ENCODE results near the gene CHMP5.

CHMP5 gene

GRCh38 chr9:33260372-33260771 lies 4.5 kb upstream of the CHMP5 start:
- WGBS (ENCODE audit: insufficient coverage), result no CpG with 5 or more reads among the region's 1 CpG

GRCh38 chr9:33263131-33264002 lies 1.5 kb upstream of the CHMP5 start:
- H3K4me3 ChIP-seq (ENCODE audit: control insufficient read depth in 1 of 7, extremely low read depth in 1 of 7, insufficient read depth in 4 of 7, low read depth in 2 of 7, low read length in 6 of 7), result peak overlapping the region; percentile 92 to 99 (median 95)
- ChIA-PET CTCF (interaction anchor here (0.8 to 1.6 kb wide), 3 partner anchors 10 to 32 kb away, joined by 3 to 4 read pairs (median 3); no protein-coding TSS in a partner anchor), POLR2A (interaction anchor here (0.9 to 1.5 kb wide), 2 partner anchors 8 to 37 kb away, joined by 4 to 5 read pairs; no protein-coding TSS in a partner anchor)
- H3K9me3 ChIP-seq (ENCODE audit: control extremely low read depth in 1 of 5, control insufficient read depth in 4 of 5, insufficient read depth in 2 of 5, low read depth in 1 of 5, low read length in 4 of 5), result no peaks in the 10 kb centered on the region
- DNase-seq, result peak in 2 of 3 donors; percentile 37 to 47
- peaks cover 19 to 54% (median 41%) of the 10 kb centered on the region in 4 experiments for H3K36me3 ChIP-seq (ENCODE audit: control insufficient read depth in 4 of 4, insufficient read depth in 4 of 4, low read length in 3 of 4)
- no peaks in the 10 kb centered on the region for H3K27me3 ChIP-seq (replicated peaks in 2 of 5; ENCODE audit: control insufficient read depth in 4 of 5, insufficient read depth in 5 of 5, low read length in 4 of 5)
- 4% methylated on average over 23 of the region's 25 CpGs for WGBS (ENCODE audit: insufficient coverage)
- peak overlapping the region; percentile 71 to 85 for H3K27ac ChIP-seq (ENCODE audit: insufficient read depth in 1 of 2, low read depth in 1 of 2, low read length in 2 of 2, poor library complexity in 1 of 2, severe bottlenecking in 2 of 2)
- peaks cover 8 to 32% (median 21%) of the 10 kb centered on the region in 4 experiments for H3K4me1 ChIP-seq (ENCODE audit: control extremely low read depth in 1 of 4, control insufficient read depth in 4 of 4, insufficient read depth in 4 of 4, low read length in 3 of 4)

More at GRCh38 chr9:33260372-33260771, 4.5 kb upstream of the CHMP5 start:
- H3K36me3 ChIP-seq (ENCODE audit: control insufficient read depth in 4 of 4, insufficient read depth in 4 of 4, low read length in 3 of 4), result peaks cover 37 to 64% (median 52%) of the 10 kb centered on the region in 4 experiments
- H3K27ac ChIP-seq (ENCODE audit: insufficient read depth in 1 of 2, low read depth in 1 of 2, low read length in 2 of 2, poor library complexity in 1 of 2, severe bottlenecking in 2 of 2), result peak overlapping the region in 1 of 2 experiments; percentile 18
- POLR2A ChIA-PET, result no interaction called here
- H3K4me1 ChIP-seq (ENCODE audit: control extremely low read depth in 1 of 4, control insufficient read depth in 4 of 4, insufficient read depth in 4 of 4, low read length in 3 of 4), result peaks cover 8 to 19% (median 14%) of the 10 kb centered on the region in 4 experiments
- H3K4me3 ChIP-seq (ENCODE audit: control insufficient read depth in 1 of 7, extremely low read depth in 1 of 7, insufficient read depth in 4 of 7, low read depth in 2 of 7, low read length in 6 of 7), result no peak overlapping the region
- CTCF ChIA-PET, result no interaction called here
- no peaks in the 10 kb centered on the region for H3K9me3 ChIP-seq (ENCODE audit: control extremely low read depth in 1 of 5, control insufficient read depth in 4 of 5, insufficient read depth in 2 of 5, low read depth in 1 of 5, low read length in 4 of 5)
- H3K27me3 ChIP-seq (replicated peaks in 2 of 5; ENCODE audit: control insufficient read depth in 4 of 5, insufficient read depth in 5 of 5, low read length in 4 of 5), result no peaks in the 10 kb centered on the region
- DNase-seq, result no peak

- peaks cover 8 to 32% (median 21%) of the 10 kb centered on the region in 4 experiments for H3K4me1 ChIP-seq (ENCODE audit: control extremely low read depth in 1 of 4, control insufficient read depth in 4 of 4, insufficient read depth in 4 of 4, low read length in 3 of 4)
- H3K9me3 ChIP-seq (ENCODE audit: control extremely low read depth in 1 of 5, control insufficient read depth in 4 of 5, insufficient read depth in 2 of 5, low read depth in 1 of 5, low read length in 4 of 5), result no peaks in the 10 kb centered on the region
- POLR2A ChIA-PET, result interaction anchor here (0.8 to 1.5 kb wide), 3 partner anchors 9 to 38 kb away, joined by 3 to 5 read pairs (median 4); partner anchors contain the start of gene NFX1
- 0% methylated on average over 37 of the region's 37 CpGs for WGBS (ENCODE audit: insufficient coverage)
- CTCF ChIA-PET, result interaction anchor here (1.1 to 1.6 kb wide), 3 partner anchors 26 to 33 kb away, joined by 3 to 4 read pairs (median 4); no protein-coding TSS in a partner anchor
- H3K36me3 ChIP-seq (ENCODE audit: control insufficient read depth in 4 of 4, insufficient read depth in 4 of 4, low read length in 3 of 4), result peaks cover 16 to 52% (median 34%) of the 10 kb centered on the region in 4 experiments
- no peaks in the 10 kb centered on the region for H3K27me3 ChIP-seq (replicated peaks in 2 of 5; ENCODE audit: control insufficient read depth in 4 of 5, insufficient read depth in 5 of 5, low read length in 4 of 5)
- peak in 2 of 3 donors; percentile 43 to 55 for DNase-seq
- H3K4me3 ChIP-seq (ENCODE audit: control insufficient read depth in 1 of 7, extremely low read depth in 1 of 7, insufficient read depth in 4 of 7, low read depth in 2 of 7, low read length in 6 of 7), result peak overlapping the region; percentile 92 to 99 (median 95)
- H3K27ac ChIP-seq (ENCODE audit: insufficient read depth in 1 of 2, low read depth in 1 of 2, low read length in 2 of 2, poor library complexity in 1 of 2, severe bottlenecking in 2 of 2), result peak overlapping the region; percentile 71 to 85
These were observed 811 bp upstream of the CHMP5 start for GRCh38 chr9:33264003-33264472.

GRCh38 chr9:33265211-33265865 lies 489 bp downstream of the CHMP5 start:
- ChIA-PET POLR2A (interaction anchor here (0.8 kb wide), 1 partner anchor 687 kb away, joined by 3 read pairs; no protein-coding TSS in a partner anchor), CTCF (interaction anchor here (0.6 to 1.6 kb wide), 5 partner anchors 18 to 189 kb away, joined by 3 to 4 read pairs (median 3); partner anchors contain the start of genes NFX1 and SMU1)
- peak in 2 of 3 donors; percentile 42 to 43 for DNase-seq
- no peaks in the 10 kb centered on the region for H3K9me3 ChIP-seq (ENCODE audit: control extremely low read depth in 1 of 5, control insufficient read depth in 4 of 5, insufficient read depth in 2 of 5, low read depth in 1 of 5, low read length in 4 of 5)
- peak overlapping the region; percentile 77 to 93 for H3K27ac ChIP-seq (ENCODE audit: insufficient read depth in 1 of 2, low read depth in 1 of 2, low read length in 2 of 2, poor library complexity in 1 of 2, severe bottlenecking in 2 of 2)
- peaks cover 8 to 32% (median 21%) of the 10 kb centered on the region in 4 experiments for H3K4me1 ChIP-seq (ENCODE audit: control extremely low read depth in 1 of 4, control insufficient read depth in 4 of 4, insufficient read depth in 4 of 4, low read length in 3 of 4)
- H3K27me3 ChIP-seq (replicated peaks in 2 of 5; ENCODE audit: control insufficient read depth in 4 of 5, insufficient read depth in 5 of 5, low read length in 4 of 5), result no peaks in the 10 kb centered on the region
- H3K36me3 ChIP-seq (ENCODE audit: control insufficient read depth in 4 of 4, insufficient read depth in 4 of 4, low read length in 3 of 4), result peaks cover 4 to 48% (median 25%) of the 10 kb centered on the region in 4 experiments
- peak overlapping the region; percentile 66 to 99 (median 95) for H3K4me3 ChIP-seq (ENCODE audit: control insufficient read depth in 1 of 7, extremely low read depth in 1 of 7, insufficient read depth in 4 of 7, low read depth in 2 of 7, low read length in 6 of 7)
- 6% methylated on average over 11 of the region's 13 CpGs for WGBS (ENCODE audit: insufficient coverage)

GRCh38 chr9:33267151-33267767 lies 2.4 kb downstream of the CHMP5 start:
- ChIA-PET POLR2A (no interaction called here), CTCF (no interaction called here)
- no peak for DNase-seq
- no peak overlapping the region for H3K4me3 ChIP-seq (ENCODE audit: control insufficient read depth in 1 of 7, extremely low read depth in 1 of 7, insufficient read depth in 4 of 7, low read depth in 2 of 7, low read length in 6 of 7)
- peaks cover 8 to 48% (median 26%) of the 10 kb centered on the region in 4 experiments for H3K36me3 ChIP-seq (ENCODE audit: control insufficient read depth in 4 of 4, insufficient read depth in 4 of 4, low read length in 3 of 4)
- no peak overlapping the region for H3K27ac ChIP-seq (ENCODE audit: insufficient read depth in 1 of 2, low read depth in 1 of 2, low read length in 2 of 2, poor library complexity in 1 of 2, severe bottlenecking in 2 of 2)
- no peaks in the 10 kb centered on the region for H3K9me3 ChIP-seq (ENCODE audit: control extremely low read depth in 1 of 5, control insufficient read depth in 4 of 5, insufficient read depth in 2 of 5, low read depth in 1 of 5, low read length in 4 of 5)
- no peaks in the 10 kb centered on the region for H3K27me3 ChIP-seq (replicated peaks in 2 of 5; ENCODE audit: control insufficient read depth in 4 of 5, insufficient read depth in 5 of 5, low read length in 4 of 5)
- peaks cover 8 to 32% (median 21%) of the 10 kb centered on the region in 4 experiments for H3K4me1 ChIP-seq (ENCODE audit: control extremely low read depth in 1 of 4, control insufficient read depth in 4 of 4, insufficient read depth in 4 of 4, low read length in 3 of 4)

GRCh38 chr9:33270146-33270545 lies 5.3 kb downstream of the CHMP5 start:
- peaks cover 19 to 70% (median 35%) of the 10 kb centered on the region in 4 experiments for H3K36me3 ChIP-seq (ENCODE audit: control insufficient read depth in 4 of 4, insufficient read depth in 4 of 4, low read length in 3 of 4)
- ChIA-PET POLR2A (no interaction called here), CTCF (interaction anchor here (1.2 kb wide), 1 partner anchor 13 kb away, joined by 6 read pairs; no protein-coding TSS in a partner anchor)
- no peak for DNase-seq
- peaks cover 2 to 15% (median 9%) of the 10 kb centered on the region in 4 experiments for H3K4me1 ChIP-seq (ENCODE audit: control extremely low read depth in 1 of 4, control insufficient read depth in 4 of 4, insufficient read depth in 4 of 4, low read length in 3 of 4)
- no peak overlapping the region for H3K4me3 ChIP-seq (ENCODE audit: control insufficient read depth in 1 of 7, extremely low read depth in 1 of 7, insufficient read depth in 4 of 7, low read depth in 2 of 7, low read length in 6 of 7)
- H3K27ac ChIP-seq (ENCODE audit: insufficient read depth in 1 of 2, low read depth in 1 of 2, low read length in 2 of 2, poor library complexity in 1 of 2, severe bottlenecking in 2 of 2), result no peak overlapping the region
- 100% methylated on average over 2 of the region's 3 CpGs for WGBS (ENCODE audit: insufficient coverage)
- H3K27me3 ChIP-seq (replicated peaks in 2 of 5; ENCODE audit: control insufficient read depth in 4 of 5, insufficient read depth in 5 of 5, low read length in 4 of 5), result no peaks in the 10 kb centered on the region
- no peaks in the 10 kb centered on the region for H3K9me3 ChIP-seq (ENCODE audit: control extremely low read depth in 1 of 5, control insufficient read depth in 4 of 5, insufficient read depth in 2 of 5, low read depth in 1 of 5, low read length in 4 of 5)
